ENCODE measurements around the gene HCFC1R1.

The HCFC1R1 gene

DNA sequence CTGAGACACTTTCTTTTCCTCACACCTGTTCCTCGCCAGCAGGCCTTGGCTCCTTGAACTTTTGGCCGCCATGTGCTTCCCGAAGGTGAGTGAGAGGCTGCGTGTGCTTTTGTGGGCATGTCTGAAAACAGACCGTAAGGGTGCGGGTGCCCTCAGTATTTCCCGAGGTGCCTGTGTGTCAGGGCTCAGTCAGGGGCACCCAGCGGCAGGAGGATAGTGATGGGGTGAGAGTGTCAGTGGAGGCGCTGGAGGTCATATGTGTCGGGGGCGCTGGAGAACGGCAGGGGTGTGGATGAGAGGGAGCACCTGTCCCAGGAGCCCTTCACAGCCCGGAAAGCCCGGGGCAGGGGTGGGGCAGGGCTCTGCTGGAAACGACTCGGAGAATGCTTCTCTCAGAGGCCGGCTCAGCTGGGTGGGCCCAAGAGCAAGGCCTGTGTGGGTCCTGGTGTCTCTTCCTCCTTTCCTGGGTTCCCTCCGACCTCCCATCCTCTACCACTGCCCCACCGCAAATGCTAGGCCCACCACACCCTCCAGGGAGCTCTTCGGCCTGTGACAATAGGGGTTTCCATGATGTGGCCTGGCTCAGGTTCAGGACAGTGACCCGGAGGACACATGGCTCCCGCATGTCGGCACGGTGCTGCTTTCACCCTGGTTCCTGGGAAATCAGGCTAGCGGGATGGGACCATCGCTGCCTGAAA, 42.1 kb upstream of the HCFC1R1 start:
- Histone ChIP-seq H3K36me3 (ENCODE audit: control insufficient read depth in 1 of 2, insufficient read depth in 2 of 2, low read length in 2 of 2) (peaks cover 0 to 11% of the 10 kb centered on the region in 2 donors), H3K4me1 (ENCODE audit: control insufficient read depth in 1 of 2, insufficient read depth in 2 of 2, low read length in 2 of 2) (peaks cover 14 to 26% of the 10 kb centered on the region in 2 donors), H3K9me3 (ENCODE audit: control insufficient read depth in 1 of 2, low read length in 2 of 2) (no peaks in the 10 kb centered on the region), H3K9ac (ENCODE audit: low read depth in 1 of 2, low read length in 2 of 2) (peak overlapping the region; percentile 55 to 89), H3K27me3 (ENCODE audit: control insufficient read depth in 1 of 2, insufficient read depth in 2 of 2, low read length in 2 of 2) (no peaks in the 10 kb centered on the region), H3K4me3 (ENCODE audit: low read depth in 1 of 2, low read length in 2 of 2) (peak overlapping the region; percentile 76), H3K27ac (ENCODE audit: low read depth, low read length) (peak overlapping the region; percentile 53)

DNA sequence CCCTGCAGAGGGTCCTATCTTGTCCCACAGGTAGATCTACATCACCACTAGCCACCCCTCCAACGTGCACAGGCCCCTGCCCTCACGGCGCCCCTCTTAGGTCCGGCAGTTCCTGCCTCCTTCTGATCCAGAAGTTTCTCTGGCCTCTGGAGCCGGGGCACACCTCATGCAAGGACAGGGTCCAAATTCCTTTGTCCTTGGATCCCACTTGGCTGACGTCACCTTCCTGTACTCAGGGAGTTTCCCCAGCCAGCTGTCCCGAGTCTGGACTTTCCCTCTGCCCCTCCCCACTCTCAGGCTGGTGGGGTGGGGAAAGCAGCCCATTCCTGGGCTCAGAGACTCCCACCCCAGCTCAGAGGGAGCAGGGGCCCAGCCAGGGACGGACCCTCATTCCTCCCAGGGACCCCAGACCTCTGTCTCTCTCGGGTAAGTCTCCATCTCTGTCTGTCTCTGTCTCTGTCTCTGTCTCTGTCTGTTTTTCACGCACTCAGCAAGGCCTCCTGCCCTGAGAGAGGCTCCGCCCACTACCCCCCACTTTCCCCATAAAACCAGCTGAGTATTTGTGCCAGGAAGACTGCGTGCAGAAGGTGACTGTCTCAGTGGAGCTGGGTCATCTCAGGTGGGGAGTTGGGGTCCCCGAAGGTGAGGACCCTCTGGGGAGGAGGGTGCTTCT, 41.5 kb upstream of the HCFC1R1 start, which contains the start of gene IL32:
TSS of gene IL32 (plus strand) at position 572 of the 673 bp plus-strand sequence. CDS start 172 bp downstream, outside the sequence.
- Histone ChIP-seq H3K4me1 (ENCODE audit: control insufficient read depth in 1 of 2, insufficient read depth in 2 of 2, low read length in 2 of 2) (peaks cover 19 to 26% of the 10 kb centered on the region in 2 donors), H3K9me3 (ENCODE audit: control insufficient read depth in 1 of 2, low read length in 2 of 2) (no peaks in the 10 kb centered on the region), H3K4me3 (ENCODE audit: low read depth in 1 of 2, low read length in 2 of 2) (peak within 1 kb of the TSS; percentile 76), H3K27ac (ENCODE audit: low read depth, low read length) (peak within 1 kb of the TSS; percentile 59), H3K36me3 (ENCODE audit: control insufficient read depth in 1 of 2, insufficient read depth in 2 of 2, low read length in 2 of 2) (peaks cover 0 to 11% of the 10 kb centered on the region in 2 donors), H3K27me3 (ENCODE audit: control insufficient read depth in 1 of 2, insufficient read depth in 2 of 2, low read length in 2 of 2) (no peaks in the 10 kb centered on the region), H3K9ac (ENCODE audit: low read depth in 1 of 2, low read length in 2 of 2) (peak within 1 kb of the TSS; percentile 55 to 89)

GRCh38 chr16:3063625-3064386, 40.1 kb upstream of the HCFC1R1 start:
- Histone ChIP-seq H3K4me1 (ENCODE audit: control insufficient read depth in 1 of 2, insufficient read depth in 2 of 2, low read length in 2 of 2) (peaks cover 27 to 34% of the 10 kb centered on the region in 2 donors), H3K4me3 (ENCODE audit: low read depth in 1 of 2, low read length in 2 of 2) (no peak overlapping the region), H3K36me3 (ENCODE audit: control insufficient read depth in 1 of 2, insufficient read depth in 2 of 2, low read length in 2 of 2) (peaks cover 0 to 8% of the 10 kb centered on the region in 2 donors), H3K27me3 (ENCODE audit: control insufficient read depth in 1 of 2, insufficient read depth in 2 of 2, low read length in 2 of 2) (no peaks in the 10 kb centered on the region), H3K27ac (ENCODE audit: low read depth, low read length) (no peak overlapping the region), H3K9ac (ENCODE audit: low read depth in 1 of 2, low read length in 2 of 2) (no peak overlapping the region), H3K9me3 (ENCODE audit: control insufficient read depth in 1 of 2, low read length in 2 of 2) (no peaks in the 10 kb centered on the region)

GRCh38 chr16:3062553-3062952, 38.8 kb upstream of the HCFC1R1 start:
- H3K27ac ChIP-seq (ENCODE audit: low read depth, low read length) = no peak overlapping the region
- H3K27me3 ChIP-seq (ENCODE audit: control insufficient read depth in 1 of 2, insufficient read depth in 2 of 2, low read length in 2 of 2) = no peaks in the 10 kb centered on the region

DNA sequence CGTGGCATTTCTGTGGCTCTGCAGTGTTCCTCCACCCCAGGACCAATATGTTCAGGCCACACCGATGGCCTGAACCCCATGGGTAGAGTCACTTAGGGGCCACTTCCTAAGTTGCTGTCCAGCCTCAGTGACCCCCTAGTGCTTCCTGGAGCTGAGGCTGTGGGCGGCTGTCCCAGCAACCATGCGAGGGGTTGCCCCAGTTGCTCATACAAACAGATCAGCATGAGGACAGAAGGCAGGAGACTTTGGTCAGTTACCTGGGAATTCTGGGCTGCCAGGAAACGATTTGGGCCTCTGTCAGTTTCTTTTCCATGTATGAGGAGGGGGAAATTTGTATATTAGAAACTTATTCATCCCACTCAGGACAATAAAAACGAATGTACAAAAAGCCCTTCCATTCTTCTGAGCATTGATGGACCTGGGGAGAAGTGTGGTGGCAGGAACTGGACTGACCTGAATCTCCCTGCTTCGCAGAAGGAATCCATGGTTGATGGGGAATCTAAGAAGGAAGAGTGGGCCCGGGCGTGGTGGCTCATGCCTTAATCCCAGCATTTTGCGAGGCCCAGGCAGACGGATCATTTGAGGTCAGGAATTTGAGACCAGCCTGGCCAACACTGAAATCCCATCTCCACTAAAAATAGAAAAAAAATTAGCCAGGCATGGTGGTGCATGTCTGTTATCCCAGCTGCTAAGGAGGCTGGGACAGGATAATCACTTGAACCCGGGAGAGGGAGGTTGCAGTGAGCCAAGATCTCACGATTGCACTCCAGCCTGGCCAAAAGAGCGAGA, 36.8 kb upstream of the HCFC1R1 start:
- H3K9ac ChIP-seq (ENCODE audit: low read depth in 1 of 2, low read length in 2 of 2) = peak overlapping the region in 1 of 2 donors; percentile 83
- no peaks in the 10 kb centered on the region for H3K9me3 ChIP-seq (ENCODE audit: control insufficient read depth in 1 of 2, low read length in 2 of 2)
- peak overlapping the region in 1 of 2 donors; percentile 78 for H3K4me3 ChIP-seq (ENCODE audit: low read depth in 1 of 2, low read length in 2 of 2)
- H3K36me3 ChIP-seq (ENCODE audit: control insufficient read depth in 1 of 2, insufficient read depth in 2 of 2, low read length in 2 of 2) = no peaks in the 10 kb centered on the region
- H3K27ac ChIP-seq (ENCODE audit: low read depth, low read length) = no peak overlapping the region
- H3K27me3 ChIP-seq (ENCODE audit: control insufficient read depth in 1 of 2, insufficient read depth in 2 of 2, low read length in 2 of 2) = no peaks in the 10 kb centered on the region
- H3K4me1 ChIP-seq (ENCODE audit: control insufficient read depth in 1 of 2, insufficient read depth in 2 of 2, low read length in 2 of 2) = peaks cover 17 to 21% of the 10 kb centered on the region in 2 donors

More at GRCh38 chr16:3062553-3062952, 38.8 kb upstream of the HCFC1R1 start:
- no peak overlapping the region for H3K9ac ChIP-seq (ENCODE audit: low read depth in 1 of 2, low read length in 2 of 2)
- no peaks in the 10 kb centered on the region for H3K36me3 ChIP-seq (ENCODE audit: control insufficient read depth in 1 of 2, insufficient read depth in 2 of 2, low read length in 2 of 2)
- H3K9me3 ChIP-seq (ENCODE audit: control insufficient read depth in 1 of 2, low read length in 2 of 2) = no peaks in the 10 kb centered on the region
- no peak overlapping the region for H3K4me3 ChIP-seq (ENCODE audit: low read depth in 1 of 2, low read length in 2 of 2)
- H3K4me1 ChIP-seq (ENCODE audit: control insufficient read depth in 1 of 2, insufficient read depth in 2 of 2, low read length in 2 of 2) = peaks cover 27 to 31% of the 10 kb centered on the region in 2 donors

- peak overlapping the region; percentile 83 to 86 for H3K9ac ChIP-seq (ENCODE audit: low read depth in 1 of 2, low read length in 2 of 2)
- peaks cover 16 to 18% of the 10 kb centered on the region in 2 donors for H3K4me1 ChIP-seq (ENCODE audit: control insufficient read depth in 1 of 2, insufficient read depth in 2 of 2, low read length in 2 of 2)
- H3K27ac ChIP-seq (ENCODE audit: low read depth, low read length) = peak overlapping the region; percentile 90
- H3K27me3 ChIP-seq (ENCODE audit: control insufficient read depth in 1 of 2, insufficient read depth in 2 of 2, low read length in 2 of 2) = no peaks in the 10 kb centered on the region
- H3K36me3 ChIP-seq (ENCODE audit: control insufficient read depth in 1 of 2, insufficient read depth in 2 of 2, low read length in 2 of 2) = no peaks in the 10 kb centered on the region
- H3K9me3 ChIP-seq (ENCODE audit: control insufficient read depth in 1 of 2, low read length in 2 of 2) = no peaks in the 10 kb centered on the region
- H3K4me3 ChIP-seq (ENCODE audit: low read depth in 1 of 2, low read length in 2 of 2) = peak overlapping the region; percentile 78
Measured at GRCh38 chr16:3059723-3060242, 36.0 kb upstream of the HCFC1R1 start.

GRCh38 chr16:3059041-3059722, 35.4 kb upstream of the HCFC1R1 start:
- Histone ChIP-seq H3K9me3 (ENCODE audit: control insufficient read depth in 1 of 2, low read length in 2 of 2) (no peaks in the 10 kb centered on the region), H3K4me1 (ENCODE audit: control insufficient read depth in 1 of 2, insufficient read depth in 2 of 2, low read length in 2 of 2) (peaks cover 13 to 21% of the 10 kb centered on the region in 2 donors), H3K27me3 (ENCODE audit: control insufficient read depth in 1 of 2, insufficient read depth in 2 of 2, low read length in 2 of 2) (no peaks in the 10 kb centered on the region), H3K9ac (ENCODE audit: low read depth in 1 of 2, low read length in 2 of 2) (peak overlapping the region; percentile 83 to 86), H3K36me3 (ENCODE audit: control insufficient read depth in 1 of 2, insufficient read depth in 2 of 2, low read length in 2 of 2) (peaks cover 0 to 1% of the 10 kb centered on the region in 2 donors), H3K27ac (ENCODE audit: low read depth, low read length) (peak overlapping the region; percentile 90), H3K4me3 (ENCODE audit: low read depth in 1 of 2, low read length in 2 of 2) (peak overlapping the region; percentile 78)

GRCh38 chr16:3058139-3059030, 34.6 kb upstream of the HCFC1R1 start:
- Histone ChIP-seq H3K27ac (ENCODE audit: low read depth, low read length) (peak overlapping the region; percentile 76), H3K4me3 (ENCODE audit: low read depth in 1 of 2, low read length in 2 of 2) (peak overlapping the region; percentile 78), H3K9ac (ENCODE audit: low read depth in 1 of 2, low read length in 2 of 2) (peak overlapping the region; percentile 81 to 86), H3K36me3 (ENCODE audit: control insufficient read depth in 1 of 2, insufficient read depth in 2 of 2, low read length in 2 of 2) (peaks cover 0 to 5% of the 10 kb centered on the region in 2 donors), H3K9me3 (ENCODE audit: control insufficient read depth in 1 of 2, low read length in 2 of 2) (no peaks in the 10 kb centered on the region), H3K4me1 (ENCODE audit: control insufficient read depth in 1 of 2, insufficient read depth in 2 of 2, low read length in 2 of 2) (peaks cover 13 to 25% of the 10 kb centered on the region in 2 donors), H3K27me3 (ENCODE audit: control insufficient read depth in 1 of 2, insufficient read depth in 2 of 2, low read length in 2 of 2) (no peaks in the 10 kb centered on the region)

Measured in duodenal mucosa (tissue), 2 donors.